Measurements from ENCODE around the gene ZKSCAN7.
"Not testable (repeated sequence)": the region's sequence is repeated elsewhere in the genome, so short reads cannot be mapped to it uniquely, and the experiment has no call there.

The ZKSCAN7 gene

DNA sequence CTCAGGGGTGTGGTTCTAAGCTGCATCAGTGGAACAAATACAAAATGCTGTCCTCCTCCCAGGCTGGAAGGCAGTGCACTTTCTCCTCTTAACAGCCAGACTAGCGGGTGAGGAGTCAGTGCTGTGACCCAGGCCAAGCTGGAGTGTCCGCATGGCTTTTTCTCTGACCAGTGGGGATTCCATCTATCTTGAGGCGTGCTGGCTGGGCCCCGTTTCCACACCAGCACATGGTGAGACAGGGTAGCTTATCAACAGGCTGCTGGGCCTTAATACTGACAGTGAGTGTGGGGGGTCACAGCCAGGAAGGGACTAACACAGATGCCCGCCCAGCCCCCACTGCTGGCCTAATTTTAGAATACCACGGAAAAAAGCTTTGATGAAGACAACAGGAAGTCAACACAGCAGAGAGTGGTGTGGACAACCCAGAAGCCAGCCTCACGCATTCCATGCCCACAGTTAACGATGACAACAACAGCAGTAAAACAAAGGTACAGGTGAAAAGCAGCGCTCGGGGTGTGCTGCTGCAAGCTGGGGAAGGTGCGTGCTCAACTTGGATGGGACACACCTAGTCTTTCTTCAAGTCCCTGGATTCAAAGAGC lies 22.5 kb downstream of the ZKSCAN7 start:
- DNase-seq (ENCODE audit: low read depth in 2 of 2) = not testable (repeated sequence)

DNA sequence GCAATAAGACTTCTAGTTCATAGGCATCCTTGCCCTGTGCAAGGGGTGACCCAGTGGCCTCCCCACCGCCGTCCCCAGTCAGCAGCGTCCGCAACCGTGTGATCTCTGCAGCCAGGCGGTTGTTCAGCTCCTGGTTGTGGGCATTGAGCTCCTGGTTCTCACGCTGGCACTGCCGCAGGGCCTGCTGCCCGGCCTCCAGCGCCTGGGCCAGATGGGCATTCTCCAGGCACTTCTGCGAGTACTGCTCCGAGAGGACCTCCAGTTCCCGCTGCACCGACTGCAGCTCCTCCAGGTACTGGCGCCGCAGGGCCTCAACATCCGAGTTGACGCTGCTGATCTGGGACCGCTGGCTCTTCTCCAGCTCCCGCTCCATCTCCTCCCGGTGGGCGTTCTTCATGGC lies 23.3 kb downstream of the ZKSCAN7 start:
- not testable (repeated sequence) for DNase-seq (ENCODE audit: low read depth in 2 of 2)

DNA sequence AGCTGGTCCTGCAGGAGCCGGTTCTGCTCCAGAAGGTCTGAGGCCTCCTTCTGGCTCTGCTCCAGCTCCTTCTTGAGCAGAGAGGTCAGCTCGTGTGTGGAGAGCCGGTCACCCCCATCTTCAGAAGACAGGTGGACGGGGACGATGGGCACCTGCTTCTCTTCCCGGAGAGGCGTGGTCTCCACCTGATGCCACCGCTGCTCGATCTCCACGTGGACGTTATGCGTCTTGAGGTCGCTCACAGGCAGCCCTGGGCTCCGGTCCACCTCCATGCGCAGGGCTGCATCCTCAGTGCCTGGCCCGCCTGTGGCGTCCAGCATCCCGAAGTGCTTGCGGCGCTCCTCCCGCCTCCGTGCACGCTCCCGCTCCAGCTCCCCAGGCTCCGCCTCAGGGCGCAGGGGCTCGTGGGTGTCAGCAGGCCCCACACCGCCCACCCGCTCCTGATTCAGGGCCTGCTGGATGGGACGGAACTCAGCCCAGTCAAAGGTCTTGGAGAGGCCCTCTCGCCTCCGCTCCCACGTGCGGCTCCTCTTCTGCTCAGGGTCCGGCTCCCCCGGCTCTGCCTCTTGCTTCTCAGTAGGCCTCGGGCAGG lies 24.0 kb downstream of the ZKSCAN7 start:
- DNase-seq (ENCODE audit: low read depth in 2 of 2) = not testable (repeated sequence)

GRCh38 chr3:44579749-44580148 lies 24.8 kb downstream of the ZKSCAN7 start:
- not testable (repeated sequence) for DNase-seq (ENCODE audit: low read depth in 2 of 2)

GRCh38 chr3:44580971-44581370 lies 26.0 kb downstream of the ZKSCAN7 start:
- DNase-seq (ENCODE audit: low read depth in 2 of 2) = not testable (repeated sequence)

- no peak for DNase-seq (ENCODE audit: low read depth in 2 of 2)
Observed at GRCh38 chr3:44584646-44585501, 29.9 kb downstream of the ZKSCAN7 start, which contains the start of gene ZNF660. Gene ZNF660 (plus strand): TSS chr3:44584964. CDS start chr3:44594194, 9,230 bp downstream.

- no peak for DNase-seq (ENCODE audit: low read depth in 2 of 2)
Observed at GRCh38 chr3:44596621-44597020, 41.6 kb downstream of the ZKSCAN7 start.

DNA sequence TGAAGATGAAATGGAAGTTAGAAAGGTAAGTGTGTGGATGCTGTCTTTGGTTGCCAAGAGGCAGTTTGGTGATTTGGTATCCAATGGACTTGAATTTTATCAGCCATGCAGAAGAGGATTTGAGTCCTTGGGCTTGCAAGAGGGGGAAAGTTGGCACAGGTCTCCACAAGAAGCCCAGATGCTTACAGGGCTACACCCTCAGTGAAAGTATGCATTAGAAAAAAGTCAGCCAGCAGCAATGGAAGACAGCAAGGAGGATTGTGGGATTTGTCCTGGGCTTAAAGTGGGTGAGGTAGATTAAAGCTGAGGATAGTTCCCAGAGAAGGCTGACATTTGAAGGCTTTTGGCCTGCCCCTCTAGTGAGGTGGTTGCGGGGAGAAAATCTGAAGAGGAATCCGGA lies 46.8 kb downstream of the ZKSCAN7 start:
- no peak for DNase-seq (ENCODE audit: low read depth in 2 of 2)

DNA sequence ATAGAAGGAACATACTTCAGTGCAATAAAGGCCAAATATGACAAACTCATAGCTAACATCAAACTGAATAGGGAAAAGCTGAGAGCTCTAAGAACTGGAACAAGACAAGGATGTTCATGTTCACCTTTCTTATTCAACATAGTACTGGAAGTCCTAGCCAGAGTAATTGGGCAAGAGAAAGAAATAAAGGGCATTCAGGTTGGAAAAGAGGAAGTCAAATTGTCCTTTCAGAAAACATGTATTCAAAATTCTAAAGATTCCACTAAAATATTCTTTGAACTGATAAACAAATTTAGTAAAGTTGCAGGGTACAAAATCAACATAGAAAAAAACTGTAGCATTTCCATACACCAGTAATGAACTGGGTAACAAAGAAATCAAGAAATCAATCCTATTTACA lies 57.7 kb downstream of the ZKSCAN7 start:
- DNase-seq (ENCODE audit: low read depth in 2 of 2) = no peak
